ENCODE data around the gene TFEB.

The TFEB gene

GRCh38 chr6:41691426-41692079 lies 43.9 kb downstream of the TFEB start:
- Histone ChIP-seq H3K4me1 (ENCODE audit: insufficient read depth, low read length) (peaks cover 11% of the 10 kb centered on the region; the same call in 1 of the 2 replicates), H3K36me3 (ENCODE audit: insufficient read depth, low read length) (no peaks in the 10 kb centered on the region), H3K9me3 (ENCODE audit: control insufficient read depth, insufficient read depth, low read length) (no peaks in the 10 kb centered on the region), H3K9ac (ENCODE audit: low read depth, low read length) (no peak overlapping the region)

- H3K9ac ChIP-seq (ENCODE audit: low read depth, low read length), result no peak overlapping the region
- no peaks in the 10 kb centered on the region for H3K36me3 ChIP-seq (ENCODE audit: insufficient read depth, low read length)
- H3K4me1 ChIP-seq (ENCODE audit: insufficient read depth, low read length), result peaks cover 11% of the 10 kb centered on the region; the same call in 1 of the 2 replicates
- H3K9me3 ChIP-seq (ENCODE audit: control insufficient read depth, insufficient read depth, low read length), result no peaks in the 10 kb centered on the region
These were observed 44.7 kb downstream of the TFEB start for GRCh38 chr6:41690541-41691330.

- Histone ChIP-seq H3K9ac (ENCODE audit: low read depth, low read length) (no peak overlapping the region), H3K36me3 (ENCODE audit: insufficient read depth, low read length) (no peaks in the 10 kb centered on the region), H3K4me1 (ENCODE audit: insufficient read depth, low read length) (peaks cover 11% of the 10 kb centered on the region; the same call in 1 of the 2 replicates), H3K9me3 (ENCODE audit: control insufficient read depth, insufficient read depth, low read length) (no peaks in the 10 kb centered on the region)
These were observed 46.0 kb downstream of the TFEB start for GRCh38 chr6:41689171-41690008.

GRCh38 chr6:41688256-41688965 lies 47.0 kb downstream of the TFEB start:
- Histone ChIP-seq H3K36me3 (ENCODE audit: insufficient read depth, low read length) (no peaks in the 10 kb centered on the region), H3K4me1 (ENCODE audit: insufficient read depth, low read length) (peaks cover 8% of the 10 kb centered on the region; the same call in 1 of the 2 replicates), H3K9me3 (ENCODE audit: control insufficient read depth, insufficient read depth, low read length) (no peaks in the 10 kb centered on the region), H3K9ac (ENCODE audit: low read depth, low read length) (no peak overlapping the region)

GRCh38 chr6:41687501-41688175 lies 47.8 kb downstream of the TFEB start:
- Histone ChIP-seq H3K36me3 (ENCODE audit: insufficient read depth, low read length) (no peaks in the 10 kb centered on the region), H3K4me1 (ENCODE audit: insufficient read depth, low read length) (peaks cover 7% of the 10 kb centered on the region; the same call in 1 of the 2 replicates), H3K9me3 (ENCODE audit: control insufficient read depth, insufficient read depth, low read length) (no peaks in the 10 kb centered on the region), H3K9ac (ENCODE audit: low read depth, low read length) (no peak overlapping the region)

GRCh38 chr6:41685641-41686380 lies 49.6 kb downstream of the TFEB start:
- Histone ChIP-seq H3K9me3 (ENCODE audit: control insufficient read depth, insufficient read depth, low read length) (no peaks in the 10 kb centered on the region), H3K36me3 (ENCODE audit: insufficient read depth, low read length) (no peaks in the 10 kb centered on the region), H3K9ac (ENCODE audit: low read depth, low read length) (no peak overlapping the region)

GRCh38 chr6:41684311-41685180 lies 50.9 kb downstream of the TFEB start:
- Histone ChIP-seq H3K36me3 (ENCODE audit: insufficient read depth, low read length) (no peaks in the 10 kb centered on the region), H3K4me1 (ENCODE audit: insufficient read depth, low read length) (peaks cover 7% of the 10 kb centered on the region; the same call in 1 of the 2 replicates), H3K9ac (ENCODE audit: low read depth, low read length) (no peak overlapping the region), H3K9me3 (ENCODE audit: control insufficient read depth, insufficient read depth, low read length) (no peaks in the 10 kb centered on the region)

More at GRCh38 chr6:41685641-41686380, 49.6 kb downstream of the TFEB start:
- H3K4me1 ChIP-seq (ENCODE audit: insufficient read depth, low read length), result peaks cover 7% of the 10 kb centered on the region; the same call in 1 of the 2 replicates

- Histone ChIP-seq H3K36me3 (ENCODE audit: insufficient read depth, low read length) (no peaks in the 10 kb centered on the region), H3K9me3 (ENCODE audit: control insufficient read depth, insufficient read depth, low read length) (no peaks in the 10 kb centered on the region), H3K9ac (ENCODE audit: low read depth, low read length) (peak overlapping the region; percentile 44), H3K4me1 (ENCODE audit: insufficient read depth, low read length) (peaks cover 7% of the 10 kb centered on the region; the same call in 1 of the 2 replicates)
These were observed 51.7 kb downstream of the TFEB start for GRCh38 chr6:41683523-41684310.

- Histone ChIP-seq H3K36me3 (ENCODE audit: insufficient read depth, low read length) (no peaks in the 10 kb centered on the region), H3K4me1 (ENCODE audit: insufficient read depth, low read length) (peaks cover 7% of the 10 kb centered on the region; the same call in 1 of the 2 replicates), H3K9ac (ENCODE audit: low read depth, low read length) (peak overlapping the region; percentile 44), H3K9me3 (ENCODE audit: control insufficient read depth, insufficient read depth, low read length) (no peaks in the 10 kb centered on the region)
These were observed 52.2 kb downstream of the TFEB start for GRCh38 chr6:41683273-41683522.

GRCh38 chr6:41682497-41683272 lies 52.7 kb downstream of the TFEB start:
- Histone ChIP-seq H3K36me3 (ENCODE audit: insufficient read depth, low read length) (no peaks in the 10 kb centered on the region), H3K9ac (ENCODE audit: low read depth, low read length) (peak overlapping the region; percentile 44), H3K4me1 (ENCODE audit: insufficient read depth, low read length) (peaks cover 7% of the 10 kb centered on the region; the same call in 1 of the 2 replicates), H3K9me3 (ENCODE audit: control insufficient read depth, insufficient read depth, low read length) (no peaks in the 10 kb centered on the region)

- Histone ChIP-seq H3K36me3 (ENCODE audit: insufficient read depth, low read length) (no peaks in the 10 kb centered on the region), H3K9me3 (ENCODE audit: control insufficient read depth, insufficient read depth, low read length) (no peaks in the 10 kb centered on the region), H3K4me1 (ENCODE audit: insufficient read depth, low read length) (peaks cover 7% of the 10 kb centered on the region; the same call in 1 of the 2 replicates), H3K9ac (ENCODE audit: low read depth, low read length) (no peak overlapping the region)
These were observed 53.3 kb downstream of the TFEB start for GRCh38 chr6:41682056-41682477.
